Measurements from ENCODE around the gene KCNMA1.

KCNMA1 gene

DNA sequence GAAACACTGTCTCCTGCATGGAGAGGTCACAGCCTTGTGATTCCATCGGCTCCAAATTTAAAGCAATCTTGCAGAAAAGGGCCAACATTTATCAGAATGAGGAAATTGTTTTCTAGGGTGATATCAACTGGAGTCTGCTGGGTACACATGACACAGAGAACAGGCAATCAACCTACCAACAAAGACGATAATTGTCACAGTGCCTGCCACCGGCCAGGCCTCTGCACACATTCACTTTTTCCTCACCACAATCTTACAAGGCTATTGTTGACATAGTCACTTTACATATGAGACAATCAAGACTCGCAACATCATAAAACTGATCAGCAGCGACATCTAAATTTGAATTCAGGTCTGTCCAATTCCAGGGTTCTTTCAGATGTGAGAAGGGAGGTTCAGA is 189.4 kb downstream of the KCNMA1 start:
- DNase-seq (ENCODE audit: low read depth): no peak

DNA sequence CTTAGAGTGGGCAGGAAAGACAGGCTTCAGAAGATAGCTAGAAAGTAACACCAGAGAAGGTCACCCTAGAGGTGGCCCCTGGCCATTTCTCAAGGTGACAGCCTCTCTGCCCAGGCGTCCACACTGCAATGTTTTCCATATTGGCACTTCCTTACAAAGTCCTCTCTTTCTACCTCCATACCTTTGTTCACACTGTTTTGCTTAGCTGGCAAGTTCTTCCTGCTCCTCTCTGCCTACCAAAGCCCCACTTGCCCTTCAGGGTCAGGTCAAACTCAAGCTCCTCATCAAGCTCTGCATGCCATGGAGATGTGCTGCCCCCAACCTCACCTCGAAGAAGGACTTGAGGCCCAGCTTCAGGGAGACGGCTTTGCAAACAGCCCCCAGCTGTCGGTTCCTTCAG is 190.9 kb downstream of the KCNMA1 start:
- DNase-seq (ENCODE audit: low read depth): no peak

DNA sequence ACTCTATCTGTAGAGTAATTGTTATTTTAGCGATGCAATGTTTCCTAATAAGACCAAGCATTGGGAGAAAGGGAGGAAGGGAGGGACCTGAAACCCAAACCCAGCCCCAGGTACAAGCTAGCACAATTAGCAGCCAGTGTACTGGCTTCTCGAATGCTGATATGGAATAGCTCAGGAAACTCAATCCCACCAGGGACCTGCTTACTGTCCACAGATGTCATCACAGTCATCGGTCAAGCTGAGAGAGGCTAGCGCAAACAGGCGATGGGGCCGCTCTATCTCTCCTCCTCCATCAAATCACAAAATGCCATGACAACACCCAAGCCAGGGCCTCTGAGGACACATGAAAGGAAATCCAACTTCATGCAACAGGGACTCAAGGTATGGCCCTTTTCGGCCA is 192.1 kb downstream of the KCNMA1 start:
- DNase-seq (ENCODE audit: low read depth): no peak

- no peak for DNase-seq (ENCODE audit: low read depth)
Measured at GRCh38 chr10:77444041-77444440, 193.6 kb downstream of the KCNMA1 start.

GRCh38 chr10:77442699-77443189 is 194.9 kb downstream of the KCNMA1 start:
- no peak for DNase-seq (ENCODE audit: low read depth)

DNA sequence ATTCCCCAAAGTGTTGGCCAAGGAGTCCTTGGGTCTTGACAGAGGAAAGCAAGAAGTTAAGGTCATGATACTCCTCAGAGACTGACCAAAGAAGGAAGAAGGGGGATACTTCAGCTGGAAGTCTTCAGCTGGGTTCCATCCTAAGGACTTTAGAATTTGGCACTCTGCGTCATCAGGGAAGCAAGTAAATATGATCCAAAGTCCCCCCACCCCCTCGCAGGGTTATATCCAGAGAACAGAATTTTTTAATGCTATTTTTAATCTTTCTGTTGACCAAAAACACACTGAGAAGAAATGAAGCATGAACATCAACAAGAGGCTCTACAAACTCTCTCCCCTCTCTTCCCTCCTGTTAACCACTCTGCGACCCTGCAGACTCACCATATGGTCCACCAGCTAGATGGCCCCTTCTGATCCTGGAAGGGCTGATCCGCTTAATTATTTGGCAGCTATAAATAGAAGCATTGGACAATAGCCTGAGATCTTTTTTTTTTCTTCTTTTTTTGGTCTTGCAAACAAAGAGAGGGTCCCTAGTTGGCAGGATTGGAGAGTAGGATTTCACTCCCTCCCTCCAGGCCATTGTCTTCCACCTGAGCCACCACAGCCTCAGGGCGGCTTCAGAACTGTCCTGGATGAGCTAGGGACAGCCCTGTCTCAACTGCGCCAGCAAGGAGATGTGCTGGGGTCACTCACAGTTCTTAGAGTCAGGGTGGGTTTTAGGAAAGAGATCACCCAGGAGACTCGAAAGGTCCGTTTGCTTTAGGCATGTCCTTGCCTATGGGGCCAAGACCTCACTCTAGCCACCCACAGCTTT is 196.0 kb downstream of the KCNMA1 start:
- DNase-seq (ENCODE audit: low read depth): no peak

DNA sequence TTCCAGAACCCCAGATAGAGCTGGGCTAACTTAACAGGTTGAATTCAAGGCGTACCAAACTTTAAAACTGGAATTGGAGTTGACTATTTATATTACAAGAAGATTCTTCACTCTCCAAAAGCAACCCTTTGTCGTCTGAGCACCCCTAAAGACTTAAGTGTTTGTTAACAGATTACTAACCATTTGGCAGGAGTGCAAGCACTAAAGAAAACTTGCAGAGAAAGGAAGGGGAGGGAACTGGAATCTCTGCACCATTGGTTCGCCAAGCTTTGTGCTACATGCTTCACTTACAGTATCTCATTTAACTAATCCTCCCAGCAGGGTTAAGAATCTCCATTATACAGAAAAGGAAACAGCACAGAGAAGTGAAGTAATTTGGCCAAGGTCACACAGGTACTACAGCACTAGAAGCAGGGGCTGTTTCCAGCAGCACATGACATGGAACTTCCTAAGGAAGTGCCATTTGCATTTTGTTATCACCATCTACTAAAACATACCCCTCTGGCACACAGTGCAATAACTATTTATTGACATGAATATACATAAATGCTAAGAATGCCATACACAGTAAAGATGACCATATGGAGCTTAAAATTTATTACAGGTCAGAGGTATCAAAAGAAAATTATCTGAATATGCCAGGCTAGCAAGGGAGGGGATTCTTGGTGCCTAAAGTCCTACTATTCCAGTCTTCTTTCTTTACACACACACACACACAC is 201.2 kb downstream of the KCNMA1 start:
- no peak for DNase-seq (ENCODE audit: low read depth)

GRCh38 chr10:77433546-77433945 is 204.1 kb downstream of the KCNMA1 start:
- no peak for DNase-seq (ENCODE audit: low read depth)

GRCh38 chr10:77431980-77432797 is 205.4 kb downstream of the KCNMA1 start:
- no peak for DNase-seq (ENCODE audit: low read depth)

DNA sequence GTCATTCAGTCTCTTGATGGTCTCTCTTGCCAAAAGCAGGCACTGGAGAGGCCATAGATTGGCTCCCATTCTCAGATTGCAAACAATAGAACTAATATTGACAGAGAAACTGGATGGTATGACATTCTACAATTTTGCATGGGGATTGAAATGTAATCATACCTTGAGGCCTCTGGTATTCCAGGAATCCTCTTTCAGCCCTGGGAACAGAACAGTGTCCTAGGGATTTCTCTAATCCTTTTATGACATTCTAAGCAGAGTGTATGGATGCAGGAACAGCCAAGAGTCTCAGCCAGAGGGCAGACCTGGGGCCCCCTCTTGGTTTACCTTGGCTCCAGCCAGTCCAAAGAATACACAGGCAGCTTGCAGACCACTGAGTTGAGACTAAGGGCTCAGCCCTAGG is 206.4 kb downstream of the KCNMA1 start:
- DNase-seq (ENCODE audit: low read depth): no peak

GRCh38 chr10:77430530-77430929 is 207.1 kb downstream of the KCNMA1 start:
- no peak for DNase-seq (ENCODE audit: low read depth)

GRCh38 chr10:77428691-77429395 is 208.8 kb downstream of the KCNMA1 start:
- no peak for DNase-seq (ENCODE audit: low read depth)

- no peak for DNase-seq (ENCODE audit: low read depth)
Measured at GRCh38 chr10:77424257-77424656, 213.4 kb downstream of the KCNMA1 start.

GRCh38 chr10:77422491-77423338 is 214.9 kb downstream of the KCNMA1 start:
- no peak for DNase-seq (ENCODE audit: low read depth)

- DNase-seq (ENCODE audit: low read depth): no peak
Measured at GRCh38 chr10:77421591-77421990, 216.0 kb downstream of the KCNMA1 start.

- DNase-seq (ENCODE audit: low read depth): no peak
Measured at GRCh38 chr10:77420947-77421523, 216.6 kb downstream of the KCNMA1 start.

GRCh38 chr10:77419979-77420378 is 217.6 kb downstream of the KCNMA1 start:
- DNase-seq (ENCODE audit: low read depth): no peak

DNA sequence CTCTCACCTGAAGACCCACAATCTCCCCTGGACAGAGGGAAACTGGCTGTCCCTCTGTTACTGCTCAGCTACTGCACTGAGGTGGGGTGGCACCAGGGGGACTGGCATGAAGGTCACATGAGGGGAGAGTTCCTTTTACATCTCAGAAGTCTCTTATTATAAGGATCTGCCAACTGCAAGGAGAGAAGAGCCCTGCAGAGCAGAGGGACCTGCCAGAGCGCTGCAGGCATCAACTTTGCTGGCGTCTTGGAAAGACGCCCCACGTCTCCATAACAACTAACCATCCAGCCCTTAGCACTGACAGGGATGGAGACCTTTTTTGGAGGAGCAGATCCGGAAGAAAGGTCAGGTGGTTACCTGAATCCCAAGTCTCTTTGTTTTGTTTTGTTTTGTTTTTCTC is 218.6 kb downstream of the KCNMA1 start:
- DNase-seq (ENCODE audit: low read depth): no peak

DNA sequence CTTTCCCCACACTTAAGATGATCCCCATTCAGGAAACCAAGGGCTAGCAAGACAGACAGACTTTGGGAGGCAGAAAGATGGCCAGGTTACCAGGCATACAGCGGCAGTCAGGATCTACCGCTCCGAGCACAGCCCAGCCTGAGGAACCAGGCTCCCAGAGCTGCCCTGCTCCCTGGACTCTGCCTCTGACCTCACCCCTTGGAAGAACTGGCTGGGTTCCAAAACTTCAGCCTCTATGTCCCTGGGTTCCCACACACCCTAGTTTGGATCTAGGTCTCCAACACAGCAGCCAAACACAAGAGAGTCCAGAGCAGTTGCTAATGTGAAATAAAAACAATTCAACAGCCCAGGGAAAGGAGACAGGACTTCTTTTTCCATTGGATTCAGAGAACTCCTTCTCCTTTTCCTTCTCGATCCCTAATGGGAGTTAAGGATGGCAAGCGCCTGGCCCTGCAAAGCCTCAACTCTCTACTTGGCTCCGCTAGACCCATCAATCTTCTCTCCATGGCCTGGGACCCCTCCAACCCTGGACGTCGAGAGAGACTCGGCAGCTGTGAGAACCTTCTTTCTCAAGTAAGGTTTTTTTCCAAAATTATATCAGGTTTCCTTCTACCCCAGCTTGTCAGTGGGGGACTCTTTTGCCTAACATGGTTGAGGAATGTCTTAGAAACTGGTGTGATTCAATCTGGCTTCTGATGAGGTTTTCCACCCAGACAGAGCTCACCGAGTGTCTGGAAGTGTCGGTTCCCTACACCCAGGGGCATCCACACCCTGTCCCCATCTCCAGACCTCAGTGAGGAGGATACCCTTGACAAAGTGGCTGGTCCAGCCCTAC is 219.6 kb downstream of the KCNMA1 start:
- DNase-seq (ENCODE audit: low read depth): no peak

- DNase-seq (ENCODE audit: low read depth): no peak
Measured at GRCh38 chr10:77417359-77417758, 220.2 kb downstream of the KCNMA1 start.

Data from stimulated activated CD8-positive, alpha-beta memory T cell treated with anti-CD3 and anti-CD28 coated beads, Interleukin-12 subunit alpha, Interleukin-12 subunit beta, amount 100 ng/mL, for 1 hour (primary cell).